GM19035 (cell line): ENCODE results near the gene GARIN3.
"Not testable (repeated sequence)": the region's sequence is repeated elsewhere in the genome, so short reads cannot be mapped to it uniquely, and the experiment has no call there.

Experiments used
- ATAC-seq: cut with Tn5 transposase; IDR thresholded peaks from one replicate; pipeline ENCODE4 v1.9.1; 2021; ENCODE audit not compliant: unreplicated experiment

The GARIN3 gene

GRCh38 chr5:157186309-157187045 is 20.4 kb upstream of the GARIN3 start:
- ATAC-seq = no peak

GRCh38 chr5:157185122-157185521 is 19.1 kb upstream of the GARIN3 start:
- not testable (repeated sequence) for ATAC-seq

- no peak for ATAC-seq
Observed at GRCh38 chr5:157184117-157184670, 18.1 kb upstream of the GARIN3 start.

- no peak for ATAC-seq
Observed at GRCh38 chr5:157182143-157182757, 16.2 kb upstream of the GARIN3 start.

- no peak for ATAC-seq
Observed at GRCh38 chr5:157180374-157181264, 14.6 kb upstream of the GARIN3 start, which contains the start of gene ITK. ITK (plus strand) TSS chr5:157180840; CDS start chr5:157180978, 138 bp downstream.

GRCh38 chr5:157178966-157179365 is 12.9 kb upstream of the GARIN3 start:
- no peak for ATAC-seq

GRCh38 chr5:157177953-157178352 is 11.9 kb upstream of the GARIN3 start:
- no peak for ATAC-seq

GRCh38 chr5:157175071-157175612 is 9.1 kb upstream of the GARIN3 start:
- ATAC-seq = no peak

- ATAC-seq = peak; percentile 99
Observed at GRCh38 chr5:157172403-157172802, 6.3 kb upstream of the GARIN3 start.

GRCh38 chr5:157168286-157168685 is 2.2 kb upstream of the GARIN3 start:
- ATAC-seq = no peak

- no peak for ATAC-seq
Observed at GRCh38 chr5:157167214-157167621, 1.2 kb upstream of the GARIN3 start.

GRCh38 chr5:157165668-157166067 is 396 bp downstream of the GARIN3 start:
- no peak for ATAC-seq

GRCh38 chr5:157165261-157165660 is 803 bp downstream of the GARIN3 start:
- ATAC-seq = no peak

GRCh38 chr5:157164521-157164920 is 1.5 kb downstream of the GARIN3 start:
- no peak for ATAC-seq

- no peak for ATAC-seq
Observed at GRCh38 chr5:157162919-157163510, 3.0 kb downstream of the GARIN3 start.

GRCh38 chr5:157161996-157162395 is 4.1 kb downstream of the GARIN3 start:
- no peak for ATAC-seq

GRCh38 chr5:157160001-157160400 is 6.1 kb downstream of the GARIN3 start:
- no peak for ATAC-seq

- ATAC-seq = no peak
Observed at GRCh38 chr5:157159209-157159751, 6.8 kb downstream of the GARIN3 start.

GRCh38 chr5:157157293-157157891 is 8.7 kb downstream of the GARIN3 start:
- no peak for ATAC-seq

GRCh38 chr5:157155297-157155696 is 10.8 kb downstream of the GARIN3 start:
- ATAC-seq = no peak
